AG09319 (cell line): Measurements from ENCODE around the gene MRPS16.
A peak's percentile ranks its signal among the peaks of the same experiment; 100 is the strongest.

Source experiments
- DNase-seq: peaks from one replicate; pipeline ENCODE4 v3.0.0-alpha.2; 2010; ENCODE audit warnings: low read depth; ENCODE audit errors: extremely low read depth
- CTCF ChIP-seq: IDR thresholded peaks from 2 replicates; pipeline ENCODE4 v1.5.1; 2011; ENCODE audit warnings: low read depth, mild to moderate bottlenecking, inconsistent platforms, low read length, moderate library complexity

MRPS16 gene

GRCh38 chr10:73225518-73225917 lies 26.9 kb downstream of the MRPS16 start:
- TF ChIP-seq CTCF = no peak
- no peak for DNase-seq

DNA sequence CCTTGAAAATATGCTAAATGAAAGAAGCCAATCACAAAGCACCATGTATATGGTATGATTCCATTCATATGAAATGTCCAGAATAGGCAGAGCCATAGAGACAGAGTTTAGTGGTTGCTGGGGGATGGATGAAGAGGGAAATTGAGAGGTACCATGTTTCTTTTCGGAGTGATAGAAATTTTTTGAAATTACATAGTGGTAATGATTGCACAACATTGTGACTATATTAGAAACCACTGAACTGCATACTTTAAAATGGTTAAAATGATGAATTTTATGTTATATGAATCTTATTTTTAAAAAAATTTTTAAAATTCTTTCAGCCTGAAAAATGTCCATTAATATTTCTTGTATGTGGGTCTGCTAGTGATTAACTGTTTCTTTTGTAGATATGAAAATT lies 31.5 kb downstream of the MRPS16 start:
- TF ChIP-seq CTCF = no peak
- DNase-seq = no peak

DNA sequence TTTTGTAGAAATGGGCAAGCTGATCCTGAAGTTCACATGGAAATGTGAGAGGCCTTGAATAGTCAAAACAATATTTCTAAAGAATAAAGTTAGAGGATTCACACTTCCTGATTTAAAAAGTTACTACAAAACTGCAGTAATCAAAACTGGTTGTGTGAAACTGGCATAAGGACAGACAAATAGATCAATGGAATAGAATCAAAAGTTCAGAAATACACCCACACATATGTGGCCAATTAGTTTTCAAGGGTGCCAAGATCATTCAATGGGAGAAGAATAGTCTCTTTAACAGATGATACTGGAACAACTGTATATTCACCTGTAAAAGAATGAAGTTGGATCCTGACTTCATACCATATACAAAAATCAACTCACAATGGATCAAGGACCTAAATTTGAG lies 33.1 kb downstream of the MRPS16 start:
- no peak for DNase-seq

GRCh38 chr10:73218431-73219191 lies 33.8 kb downstream of the MRPS16 start:
- TF ChIP-seq CTCF = peak; percentile 14
- DNase-seq = no peak

More for the DNA sequence above, 33.1 kb downstream of the MRPS16 start:
- no peak for TF ChIP-seq CTCF

GRCh38 chr10:73217628-73218027 lies 34.8 kb downstream of the MRPS16 start:
- no peak for DNase-seq

GRCh38 chr10:73215749-73216148 lies 36.7 kb downstream of the MRPS16 start:
- TF ChIP-seq CTCF = no peak

More at GRCh38 chr10:73217628-73218027, 34.8 kb downstream of the MRPS16 start:
- TF ChIP-seq CTCF = no peak

GRCh38 chr10:73211106-73211811 lies 41.2 kb downstream of the MRPS16 start:
- no peak for DNase-seq
- TF ChIP-seq CTCF = no peak

More at GRCh38 chr10:73215749-73216148, 36.7 kb downstream of the MRPS16 start:
- no peak for DNase-seq
